B cell (primary cell): ENCODE measurements around the gene PVALEF. TPM values are rescaled to one million over a fixed set of nuclear protein-coding genes. Genes with fewer than 3 reads are reported as not detected.

Experiments
- ATAC-seq: fragments of 200-7000 bp; cut with Tn5 transposase; one replicate; pipeline ENCODE4 v1.10.0; 2021; ENCODE audit warnings: low read depth, mild to moderate bottlenecking, moderate number of reproducible peaks, moderate library complexity
- CTCF ChIA-PET: fragments of 350-600 bp; sonication (Branson Sonifier 250); formaldehyde crosslinking; loops from one replicate; lab custom pipeline; 2021; ENCODE audit warnings: antibody characterized with exemption, inconsistent platforms; lab: Charles Lee
- POLR2A ChIA-PET: fragments of 350-600 bp; sonication (Branson Sonifier 250); formaldehyde crosslinking; loops from one replicate; lab custom pipeline; 2021; ENCODE audit warnings: antibody characterized with exemption; lab: Charles Lee
- DNase-seq: peaks from one replicate; pipeline ENCODE4 v3.0.0; 2013
- H2AFZ ChIP-seq: 2 replicates; pipeline ENCODE4 v1.6.1; 2012; ENCODE audit warnings: mild to moderate bottlenecking, low read depth, low read length; ENCODE audit not compliant: insufficient read depth, poor library complexity, severe bottlenecking
- H3K27ac ChIP-seq, 2 donors: 1 replicate in 1 of 2; 2 replicates in 1 of 2; pipeline ENCODE4 v1.5.1; 2012 to 2013; ENCODE audit warnings: low read length in 2 of 2, mild to moderate bottlenecking in 2 of 2, moderate library complexity in 1 of 2
- H3K27me3 ChIP-seq, 4 experiments: fragments of 200-600 bp in 1 of 4; sonication (generic) in 1 of 4; replicated peaks in 1 of 4; 1 replicate in 2 of 4; 2 replicates in 2 of 4; pipeline versions ENCODE4 v1.6.1 to v1.7.0; 2013 to 2016; ENCODE audit warnings: low read length in 3 of 4, mild to moderate bottlenecking in 2 of 4, mixed read lengths in 1 of 4, moderate library complexity in 1 of 4; ENCODE audit not compliant: insufficient read depth in 4 of 4, control insufficient read depth in 3 of 4; ENCODE audit errors: control extremely low read depth in 1 of 4
- H3K36me3 ChIP-seq, 2 experiments: replicated peaks in 1 of 2; 1 replicate in 1 of 2; 2 replicates in 1 of 2; pipeline versions ENCODE4 v1.6.1 to v1.7.1; 2013; ENCODE audit warnings: low read length in 1 of 2; ENCODE audit not compliant: insufficient read depth in 2 of 2, control insufficient read depth in 1 of 2; ENCODE audit errors: control extremely low read depth in 1 of 2, extremely low read depth in 1 of 2
- H3K4me1 ChIP-seq, 2 donors: fragments of 200-600 bp in 1 of 2; sonication (generic) in 1 of 2; 1 replicate in 1 of 2; 2 replicates in 1 of 2; pipeline versions ENCODE4 v1.5.1 to v1.6.1; 2013 to 2017; ENCODE audit warnings: low read length in 2 of 2; ENCODE audit not compliant: control insufficient read depth in 2 of 2, insufficient read depth in 2 of 2
- H3K4me2 ChIP-seq: replicated peaks from 2 replicates; pipeline ENCODE3; 2012; ENCODE audit warnings: mild to moderate bottlenecking, low read depth, low read length; ENCODE audit not compliant: poor library complexity, severe bottlenecking
- H3K4me3 ChIP-seq, 5 experiments: fragments of 200-600 bp in 1 of 5; sonication (generic) in 1 of 5; 1 replicate in 3 of 5; 2 replicates in 2 of 5; pipeline versions ENCODE4 v1.5.1 to v1.7.0; 2011 to 2016; ENCODE audit warnings: low read length in 4 of 5, mild to moderate bottlenecking in 4 of 5, low read depth in 2 of 5, control low read depth in 1 of 5, moderate library complexity in 1 of 5; ENCODE audit not compliant: insufficient read depth in 1 of 5; ENCODE audit errors: control extremely low read depth in 1 of 5, extremely low read depth in 1 of 5
- H3K79me2 ChIP-seq: fragments of 200-600 bp; sonication (generic); one replicate; pipeline ENCODE4 v1.6.0; 2016; ENCODE audit warnings: low read length; ENCODE audit not compliant: control insufficient read depth, insufficient read depth
- H3K9ac ChIP-seq: fragments of 200-600 bp; sonication (generic); 2 replicates; pipeline ENCODE4 v1.6.1; 2017; ENCODE audit warnings: mild to moderate bottlenecking, low read length, moderate library complexity
- H3K9me3 ChIP-seq, 3 donors: one replicate each; pipeline versions ENCODE4 v1.6.1 to v1.7.1; 2013; ENCODE audit warnings: low read length in 2 of 3; ENCODE audit not compliant: control insufficient read depth in 2 of 3, insufficient read depth in 1 of 3; ENCODE audit errors: control extremely low read depth in 1 of 3
- H4K20me1 ChIP-seq: 2 replicates; pipeline ENCODE4 v1.6.0; 2012; ENCODE audit warnings: mild to moderate bottlenecking, low read length; ENCODE audit not compliant: insufficient read depth, control insufficient read depth, poor library complexity, severe bottlenecking
- H3K27ac Mint-ChIP-seq: one replicate; pipeline ENCODE4 v1.8.0; 2021; ENCODE audit warnings: mixed read lengths
- H3K27me3 Mint-ChIP-seq: one replicate; pipeline ENCODE4 v1.8.0; 2021; ENCODE audit warnings: mixed read lengths
- H3K4me1 Mint-ChIP-seq: one replicate; pipeline ENCODE4 v1.8.0; 2021; ENCODE audit warnings: mixed read lengths
- H3K4me3 Mint-ChIP-seq: one replicate; pipeline ENCODE4 v1.8.0; 2021; ENCODE audit warnings: mixed read lengths
- H3K9me3 Mint-ChIP-seq: one replicate; pipeline ENCODE4 v1.8.0; 2022; ENCODE audit warnings: mixed read lengths; ENCODE audit not compliant: insufficient read depth
- EZH2 ChIP-seq: IDR thresholded peaks from 2 replicates; pipeline ENCODE4 v1.6.1; 2012; ENCODE audit warnings: borderline replicate concordance, low read depth, mild to moderate bottlenecking, moderate library complexity, low read length; ENCODE audit not compliant: insufficient read depth, poor library complexity, severe bottlenecking
- WGBS: methylation state at CpG from one replicate; pipeline ENCODE4 v1.1.5; 2013; ENCODE audit warnings: missing lambda C conversion rate; ENCODE audit not compliant: insufficient coverage; 5-methylcytosine and 5-hydroxymethylcytosine counted together
- intact Hi-C: fragments of 100-400 bp; cut with micrococcal nuclease; formaldehyde crosslinking; loops from one replicate; pipeline ENCODE4 v1.10.0; 2022
- polyA plus RNA-seq: library from polyadenylated mRNA; depleted of rRNA; stranded (reverse); fragments of >200 nt; gene quantifications from 2 replicates; pipeline ENCODE4 v1.2.3, GENCODE V29; 2012
- total RNA-seq, 2 donors: library from RNA; stranded (reverse); fragments of 120-200 nt in 1 of 2; gene quantifications; 1 replicate in 1 of 2; 2 replicates in 1 of 2; pipeline versions ENCODE4 v1.2.3 to v1.2.4, GENCODE V29; 2013 to 2022
- TF ChIP-seq, protein P1 (sequence below): fragments of 200-600 bp; IDR thresholded peaks from one replicate; pipeline ENCODE4 v1.8.0; 2022; ENCODE audit warnings: antibody characterized with exemption, mild to moderate bottlenecking

The PVALEF gene
- total and polyA plus RNA-seq, 2 donors (not counting 1 experiment from before 2014, with no cell fraction given) = not detected

DNA sequence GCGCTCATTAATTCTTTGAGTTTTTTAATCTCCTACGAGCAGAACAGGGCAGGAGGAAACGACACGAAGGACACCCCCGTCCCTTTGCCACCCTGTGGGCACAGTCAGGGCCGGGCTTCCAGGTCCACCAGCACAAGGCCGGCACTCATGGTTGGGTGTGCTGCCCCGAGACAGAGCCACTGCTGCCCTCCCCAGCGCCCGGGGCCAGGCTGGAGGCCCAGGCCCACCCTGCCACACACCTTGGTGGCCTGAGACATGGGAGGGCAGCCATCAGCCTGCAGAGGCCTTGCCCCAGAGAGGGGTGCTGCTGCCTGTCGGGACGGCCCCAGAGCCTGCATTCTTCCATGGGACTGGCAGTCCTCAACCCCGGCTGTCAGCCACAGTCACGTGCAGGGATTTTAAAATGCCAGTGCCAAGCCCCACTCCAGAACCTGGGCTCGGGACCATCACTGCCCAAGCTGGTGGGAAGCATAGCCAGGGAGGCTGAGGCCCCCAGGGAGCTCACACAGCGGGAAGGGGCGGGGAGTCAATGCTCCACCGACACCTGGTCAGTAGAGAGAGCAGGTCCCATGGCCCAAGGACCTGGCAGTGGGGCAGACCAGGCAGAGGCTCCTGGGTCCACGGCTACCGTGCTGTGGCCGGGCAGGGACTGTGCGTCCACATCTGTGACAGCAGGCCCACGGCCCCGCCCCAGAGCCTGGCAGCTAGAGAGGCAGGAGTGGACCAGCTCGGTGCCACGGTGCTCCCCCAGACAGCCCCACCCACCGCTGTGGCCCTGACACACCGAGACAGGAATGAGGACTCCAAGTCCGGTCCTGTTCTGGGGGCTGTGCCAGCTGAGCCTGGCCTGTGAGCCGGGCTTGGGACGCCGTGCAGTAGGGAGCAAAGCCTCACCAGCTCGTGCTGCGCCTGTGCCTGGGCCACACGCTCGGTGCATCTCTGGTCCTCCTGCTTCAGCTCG, 29.9 kb downstream of the PVALEF start:
- H3K4me2 ChIP-seq = no peak overlapping the region
- H3K79me2 ChIP-seq = no peaks in the 10 kb centered on the region
- Mint-ChIP-seq H3K4me3 (no peak overlapping the region), H3K27ac (no peak overlapping the region), H3K27me3 (no peaks in the 10 kb centered on the region), H3K9me3 (no peaks in the 10 kb centered on the region), H3K4me1 (no peaks in the 10 kb centered on the region)
- H3K27ac ChIP-seq = no peak overlapping the region
- no peak overlapping the region for H3K4me3 ChIP-seq
- no peaks in the 10 kb centered on the region for H3K9me3 ChIP-seq
- ChIA-PET CTCF (no interaction called here), POLR2A (no interaction called here)
- no peaks in the 10 kb centered on the region for H3K27me3 ChIP-seq
- intact Hi-C loops = no loop called here
- H3K9ac ChIP-seq = no peak overlapping the region
- 97% methylated on average over 36 of the region's 37 CpGs for WGBS
- ATAC-seq (no peak), DNase-seq (no peak)
- no peaks in the 10 kb centered on the region for H4K20me1 ChIP-seq
- TF ChIP-seq EZH2 = no peak
- TF ChIP-seq, protein P1, sequence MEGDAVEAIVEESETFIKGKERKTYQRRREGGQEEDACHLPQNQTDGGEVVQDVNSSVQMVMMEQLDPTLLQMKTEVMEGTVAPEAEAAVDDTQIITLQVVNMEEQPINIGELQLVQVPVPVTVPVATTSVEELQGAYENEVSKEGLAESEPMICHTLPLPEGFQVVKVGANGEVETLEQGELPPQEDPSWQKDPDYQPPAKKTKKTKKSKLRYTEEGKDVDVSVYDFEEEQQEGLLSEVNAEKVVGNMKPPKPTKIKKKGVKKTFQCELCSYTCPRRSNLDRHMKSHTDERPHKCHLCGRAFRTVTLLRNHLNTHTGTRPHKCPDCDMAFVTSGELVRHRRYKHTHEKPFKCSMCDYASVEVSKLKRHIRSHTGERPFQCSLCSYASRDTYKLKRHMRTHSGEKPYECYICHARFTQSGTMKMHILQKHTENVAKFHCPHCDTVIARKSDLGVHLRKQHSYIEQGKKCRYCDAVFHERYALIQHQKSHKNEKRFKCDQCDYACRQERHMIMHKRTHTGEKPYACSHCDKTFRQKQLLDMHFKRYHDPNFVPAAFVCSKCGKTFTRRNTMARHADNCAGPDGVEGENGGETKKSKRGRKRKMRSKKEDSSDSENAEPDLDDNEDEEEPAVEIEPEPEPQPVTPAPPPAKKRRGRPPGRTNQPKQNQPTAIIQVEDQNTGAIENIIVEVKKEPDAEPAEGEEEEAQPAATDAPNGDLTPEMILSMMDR = no peak
- no peak overlapping the region for H2AFZ ChIP-seq
- H3K4me1 ChIP-seq = no peaks in the 10 kb centered on the region
- peaks cover 0 to 11% of the 10 kb centered on the region in 2 experiments for H3K36me3 ChIP-seq

DNA sequence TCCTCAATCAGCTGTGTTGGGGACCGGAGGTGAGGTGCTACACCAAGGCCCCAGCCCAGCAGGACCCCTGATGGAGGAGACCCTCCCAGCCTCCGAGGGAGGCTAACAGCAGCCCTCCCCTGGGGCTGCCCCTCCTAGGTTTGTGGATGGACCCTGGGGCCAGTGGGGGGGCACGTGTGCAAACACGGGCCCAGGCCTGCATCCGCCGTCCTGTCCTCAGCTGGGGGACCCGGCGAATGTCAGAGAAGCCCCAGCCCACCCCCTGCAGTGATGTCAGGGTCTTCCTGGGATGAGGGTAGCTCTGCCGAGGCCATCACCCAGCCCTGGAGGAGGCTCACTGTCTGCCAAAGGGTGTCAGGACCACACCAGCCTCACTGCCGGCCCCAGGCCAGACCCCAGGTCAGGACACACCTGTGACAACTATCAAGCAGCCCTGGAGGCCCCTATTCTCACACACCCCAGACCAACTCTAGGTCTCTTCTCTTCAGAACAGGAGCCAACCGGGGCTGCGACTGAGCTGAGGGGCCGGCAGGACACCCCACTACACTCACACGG, 30.7 kb downstream of the PVALEF start:
- ChIA-PET POLR2A (no interaction called here), CTCF (no interaction called here)
- peaks cover 0 to 13% of the 10 kb centered on the region in 2 experiments for H3K36me3 ChIP-seq
- 95% methylated on average over 11 of the region's 14 CpGs for WGBS
- H3K79me2 ChIP-seq = no peaks in the 10 kb centered on the region
- H3K4me2 ChIP-seq = no peak overlapping the region
- no peak overlapping the region for H3K9ac ChIP-seq
- TF ChIP-seq EZH2 = no peak
- TF ChIP-seq, protein P1 = no peak
- DNase-seq (no peak), ATAC-seq (no peak)
- Mint-ChIP-seq H3K9me3 (no peaks in the 10 kb centered on the region), H3K4me1 (no peaks in the 10 kb centered on the region), H3K4me3 (no peak overlapping the region), H3K27ac (no peak overlapping the region), H3K27me3 (no peaks in the 10 kb centered on the region)
- no peak overlapping the region for H3K4me3 ChIP-seq
- H3K9me3 ChIP-seq = no peaks in the 10 kb centered on the region
- no peaks in the 10 kb centered on the region for H3K27me3 ChIP-seq
- intact Hi-C loops = no loop called here
- no peaks in the 10 kb centered on the region for H4K20me1 ChIP-seq
- no peaks in the 10 kb centered on the region for H3K4me1 ChIP-seq
- no peak overlapping the region for H2AFZ ChIP-seq
- H3K27ac ChIP-seq = no peak overlapping the region
